ENCODE results near the gene AGAP3.

GRCh38 chr7:151062399-151063211, 23.7 kb upstream of the AGAP3 start:
- TF ChIP-seq EZH2 (IDR thresholded peaks at IDR 0.05; ENCODE audit: insufficient read depth, poor library complexity, severe bottlenecking) (no peak), EZH2phosphoT487 (IDR thresholded peaks at IDR 0.05; ENCODE audit: insufficient read depth, low read depth) (no peak)

Measured in GM23248 (cell line).